ENCODE data around the gene TAF3. TPM values are rescaled to one million over a fixed set of nuclear protein-coding genes. Genes with fewer than 3 reads are reported as not detected.
A peak's percentile ranks its signal among the peaks of the same experiment; 100 is the strongest.
"Not testable (repeated sequence)": the region's sequence is repeated elsewhere in the genome, so short reads cannot be mapped to it uniquely, and the experiment has no call there.

The TAF3 gene
- total RNA-seq, 2 experiments from 2014 or later, result 12.6 to 12.8 TPM

DNA sequence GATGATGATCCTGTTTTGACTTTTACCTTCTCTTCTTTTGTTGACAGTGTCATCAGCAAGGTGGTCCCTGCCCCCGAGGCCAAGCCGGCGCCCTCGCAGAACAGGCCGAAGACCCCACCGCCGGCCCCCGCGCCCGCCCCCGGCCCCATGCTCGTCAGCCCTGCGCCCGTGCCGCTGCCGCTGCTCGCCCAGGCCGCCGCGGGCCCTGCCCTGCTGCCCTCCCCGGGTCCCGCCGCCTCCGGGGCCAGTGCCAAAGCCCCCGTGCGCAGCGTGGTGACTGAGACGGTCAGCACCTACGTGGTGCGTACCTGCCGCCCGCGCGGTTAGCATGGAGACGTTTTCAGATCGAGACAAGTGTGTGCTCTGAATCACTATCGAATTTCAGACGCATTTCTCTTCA is 190.7 kb downstream of the TAF3 start:
- Mint-ChIP-seq H3K27ac (no peak overlapping the region), H3K4me1 (ENCODE audit: low read depth) (no peaks in the 10 kb centered on the region)
- CTCF ChIA-PET, result no interaction called here

DNA sequence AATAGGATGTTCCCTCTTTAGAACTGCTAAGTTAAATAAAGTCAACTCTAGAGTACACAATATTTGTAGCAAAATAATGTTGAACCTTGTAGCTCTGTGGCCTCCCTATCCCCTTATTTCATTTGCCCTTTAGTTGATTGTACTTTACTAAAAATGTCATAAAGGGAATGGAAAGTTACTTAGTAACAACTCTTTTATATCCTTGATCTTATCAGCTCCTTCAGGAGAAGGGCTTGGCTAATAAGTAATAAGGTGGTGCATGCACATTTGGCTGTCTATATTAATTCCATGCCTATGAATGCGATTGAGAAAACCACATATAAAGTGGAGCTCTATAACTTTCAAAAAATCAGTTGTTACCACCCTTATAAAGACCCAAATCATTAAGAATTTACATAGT is 194.7 kb downstream of the TAF3 start:
- DNase-seq, result no peak
- CTCF ChIA-PET, result no interaction called here
- peaks cover 23% of the 10 kb centered on the region for H3K36me3 Mint-ChIP-seq (ENCODE audit: low read depth)

More for the DNA sequence above, 190.7 kb downstream of the TAF3 start:
- intact Hi-C loops (cut with micrococcal nuclease), result no loop called here
- H3K36me3 Mint-ChIP-seq (ENCODE audit: low read depth), result peaks cover 33% of the 10 kb centered on the region
- H3K9me3 Mint-ChIP-seq, result no peaks in the 10 kb centered on the region
- H3K27me3 Mint-ChIP-seq (ENCODE audit: low read depth), result no peaks in the 10 kb centered on the region
- no peak overlapping the region for H3K4me3 Mint-ChIP-seq
- DNase-seq, result no peak

DNA sequence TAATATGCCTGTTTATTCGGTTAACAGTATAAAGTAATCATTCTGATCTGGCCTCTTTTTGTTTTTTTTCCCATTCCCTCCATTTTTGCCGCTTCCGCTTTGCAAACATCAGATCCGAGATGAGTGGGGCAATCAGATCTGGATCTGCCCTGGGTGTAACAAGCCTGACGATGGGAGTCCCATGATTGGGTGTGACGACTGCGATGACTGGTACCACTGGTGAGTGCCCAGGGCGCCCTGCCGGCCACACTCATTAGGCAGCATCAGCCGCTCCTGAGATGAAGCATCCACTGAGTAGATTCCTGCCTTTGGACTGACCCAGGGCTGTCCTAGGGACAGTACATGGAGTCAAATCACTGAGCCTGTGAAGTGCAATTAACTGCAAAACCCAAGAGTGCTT is 195.3 kb downstream of the TAF3 start:
- Mint-ChIP-seq H3K4me1 (ENCODE audit: low read depth) (no peaks in the 10 kb centered on the region), H3K4me3 (no peak overlapping the region), H3K27ac (no peak overlapping the region), H3K36me3 (ENCODE audit: low read depth) (peaks cover 21% of the 10 kb centered on the region), H3K27me3 (ENCODE audit: low read depth) (no peaks in the 10 kb centered on the region), H3K9me3 (no peaks in the 10 kb centered on the region)
- DNase-seq, result no peak
- CTCF ChIA-PET, result no interaction called here
- intact Hi-C loops (cut with micrococcal nuclease), result no loop called here

More for the DNA sequence above, 194.7 kb downstream of the TAF3 start:
- no peak overlapping the region for H3K4me3 Mint-ChIP-seq
- no peaks in the 10 kb centered on the region for H3K4me1 Mint-ChIP-seq (ENCODE audit: low read depth)
- H3K27ac Mint-ChIP-seq, result no peak overlapping the region
- H3K9me3 Mint-ChIP-seq, result no peaks in the 10 kb centered on the region
- H3K27me3 Mint-ChIP-seq (ENCODE audit: low read depth), result no peaks in the 10 kb centered on the region
- intact Hi-C loops (cut with micrococcal nuclease), result no loop called here

DNA sequence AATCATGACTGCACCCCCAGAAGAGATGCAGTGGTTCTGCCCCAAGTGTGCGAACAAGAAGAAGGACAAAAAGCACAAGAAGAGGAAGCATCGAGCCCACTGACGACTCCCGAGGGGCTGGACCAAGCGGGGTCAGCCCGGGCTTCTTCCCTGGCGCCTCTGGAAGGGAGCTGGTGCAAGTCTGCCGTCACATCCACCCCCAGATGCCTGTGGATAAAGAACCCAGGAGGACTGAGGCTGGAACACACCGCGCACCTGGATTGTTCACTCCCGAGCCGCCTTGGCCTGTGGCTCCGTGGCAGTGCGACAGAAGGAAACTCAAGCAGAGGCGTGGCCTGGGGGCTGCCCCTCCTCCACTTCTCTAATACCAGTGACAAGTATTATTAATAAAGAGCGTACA is 196.3 kb downstream of the TAF3 start:
- Mint-ChIP-seq H3K4me1 (ENCODE audit: low read depth) (no peaks in the 10 kb centered on the region), H3K27me3 (ENCODE audit: low read depth) (no peaks in the 10 kb centered on the region), H3K9me3 (no peaks in the 10 kb centered on the region), H3K4me3 (no peak overlapping the region), H3K36me3 (ENCODE audit: low read depth) (peaks cover 16% of the 10 kb centered on the region), H3K27ac (no peak overlapping the region)
- no peak for DNase-seq
- intact Hi-C loops (cut with micrococcal nuclease), result no loop called here
- CTCF ChIA-PET, result no interaction called here

DNA sequence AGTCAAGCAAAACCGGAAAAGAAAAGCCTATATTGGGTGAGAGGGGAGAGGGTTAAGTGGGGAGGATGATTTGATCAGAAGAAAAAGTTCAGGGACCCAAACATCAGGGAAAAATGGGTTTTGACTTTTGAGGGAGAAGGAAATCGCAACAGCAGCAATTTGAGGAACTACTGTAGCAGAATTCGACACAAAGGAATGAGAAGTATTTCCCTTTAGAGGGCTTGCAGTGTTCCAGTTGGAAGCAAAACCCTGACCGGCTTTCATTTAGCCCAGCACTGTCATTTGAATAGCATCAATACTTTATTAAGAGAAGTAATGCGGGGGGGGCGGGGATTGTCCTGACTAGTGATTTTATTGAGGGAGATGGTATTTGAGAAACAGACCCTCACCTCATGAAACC is 199.0 kb downstream of the TAF3 start:
- H3K9me3 Mint-ChIP-seq, result no peaks in the 10 kb centered on the region
- H3K27ac Mint-ChIP-seq, result no peak overlapping the region
- CTCF ChIA-PET, result no interaction called here
- intact Hi-C loops (cut with micrococcal nuclease), result no loop called here
- no peak for DNase-seq
- no peak overlapping the region for H3K4me3 Mint-ChIP-seq
- peaks cover 7% of the 10 kb centered on the region for H3K36me3 Mint-ChIP-seq (ENCODE audit: low read depth)
- no peaks in the 10 kb centered on the region for H3K27me3 Mint-ChIP-seq (ENCODE audit: low read depth)
- H3K4me1 Mint-ChIP-seq (ENCODE audit: low read depth), result no peaks in the 10 kb centered on the region

DNA sequence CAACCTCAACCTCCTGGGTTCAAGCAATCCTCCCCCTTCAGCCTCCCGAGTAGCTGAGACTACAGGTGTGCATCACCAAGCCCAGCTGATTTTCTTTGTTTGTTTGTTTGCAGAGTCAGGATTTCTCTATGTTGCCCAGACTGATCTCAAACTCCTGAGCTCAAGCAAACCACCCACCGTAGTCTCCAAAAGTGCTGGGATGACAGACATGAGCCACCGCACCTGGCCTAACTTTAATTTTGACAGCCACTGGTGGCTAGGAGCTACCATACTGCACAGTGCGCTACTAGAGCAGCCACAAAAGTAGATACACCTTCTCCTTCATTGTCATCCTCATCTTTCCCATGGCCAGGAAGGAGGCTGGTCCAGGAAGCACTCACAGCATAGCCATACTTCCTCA is 205.0 kb downstream of the TAF3 start:
- H3K27me3 Mint-ChIP-seq (ENCODE audit: low read depth), result peaks cover 15% of the 10 kb centered on the region
- no peak for DNase-seq
- H3K27ac Mint-ChIP-seq, result no peak overlapping the region
- H3K4me3 Mint-ChIP-seq, result no peak overlapping the region
- CTCF ChIA-PET, result interaction anchor here (0.6 to 0.8 kb wide), 2 partner anchors 14 to 52 kb away, joined by 3 to 4 read pairs; no protein-coding TSS in a partner anchor
- intact Hi-C loops (cut with micrococcal nuclease), result no loop called here
- H3K4me1 Mint-ChIP-seq (ENCODE audit: low read depth), result no peaks in the 10 kb centered on the region
- no peaks in the 10 kb centered on the region for H3K36me3 Mint-ChIP-seq (ENCODE audit: low read depth)
- H3K9me3 Mint-ChIP-seq, result no peaks in the 10 kb centered on the region

DNA sequence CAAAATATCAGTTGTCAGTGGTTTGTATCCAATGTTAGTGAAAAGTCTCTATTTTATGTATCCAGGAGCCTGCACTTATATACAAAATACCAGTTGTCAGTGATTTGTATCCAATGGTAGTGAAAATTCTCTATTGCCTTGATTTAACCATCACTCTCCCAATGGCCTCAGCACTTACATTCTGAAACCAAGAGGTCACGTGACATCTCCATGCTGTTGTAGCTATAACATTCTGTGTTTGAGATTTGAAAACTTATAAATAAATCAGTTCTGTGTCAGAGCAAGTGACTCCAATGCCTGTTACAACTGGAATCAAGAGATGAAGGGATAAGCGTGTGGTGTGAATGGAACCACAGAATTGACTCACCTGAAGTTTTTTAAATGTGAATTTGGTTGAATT is 205.5 kb downstream of the TAF3 start:
- no peak for DNase-seq
- Mint-ChIP-seq H3K27me3 (ENCODE audit: low read depth) (peaks cover 15% of the 10 kb centered on the region), H3K9me3 (no peaks in the 10 kb centered on the region), H3K4me3 (no peak overlapping the region), H3K27ac (no peak overlapping the region), H3K4me1 (ENCODE audit: low read depth) (no peaks in the 10 kb centered on the region), H3K36me3 (ENCODE audit: low read depth) (no peaks in the 10 kb centered on the region)
- CTCF ChIA-PET, result interaction anchor here (0.8 kb wide), 1 partner anchor 13 kb away, joined by 4 read pairs; no protein-coding TSS in a partner anchor
- intact Hi-C loops (cut with micrococcal nuclease), result no loop called here

DNA sequence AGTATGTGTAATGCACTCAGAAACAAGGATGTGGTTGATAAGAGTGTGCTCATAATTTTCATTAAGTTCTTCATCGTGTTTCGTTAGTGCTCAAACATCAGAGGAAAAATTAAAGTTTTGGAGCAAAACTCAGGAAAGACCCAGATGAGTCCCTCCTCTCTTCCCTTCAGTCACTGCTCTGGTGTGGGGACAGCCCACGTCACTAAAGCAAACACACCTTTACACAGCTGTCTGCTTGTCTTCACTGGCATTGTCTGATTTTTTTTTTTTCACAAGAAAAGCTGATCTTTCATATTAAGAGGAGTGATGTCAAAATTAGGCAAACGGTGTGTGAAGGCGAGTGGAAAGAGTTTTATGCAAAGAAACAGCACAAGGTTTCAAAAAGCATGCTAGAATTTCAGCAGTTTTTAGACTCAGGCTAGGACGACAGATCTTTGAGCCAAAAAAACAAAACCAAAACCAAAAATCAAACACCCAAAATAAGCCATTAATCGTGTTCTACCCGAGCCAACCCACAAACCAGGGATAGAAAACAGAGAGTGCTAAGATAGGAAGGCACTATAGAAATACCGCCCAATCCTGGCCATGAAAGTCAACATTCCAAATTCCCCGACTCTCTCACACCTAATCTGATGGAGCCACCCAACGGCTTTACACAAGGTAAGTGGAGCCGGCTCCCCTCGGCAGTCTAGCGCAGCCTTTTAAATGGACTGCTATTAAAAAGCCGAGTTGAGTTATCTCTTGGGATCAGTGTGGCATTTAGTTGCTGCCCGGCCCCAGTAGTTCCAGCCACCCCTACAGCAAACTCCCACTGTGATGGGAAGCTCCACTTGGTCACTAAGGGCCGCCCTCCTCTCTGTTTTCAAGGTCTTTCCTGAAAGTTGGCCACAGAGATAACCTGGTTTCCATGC is 208.3 kb downstream of the TAF3 start:
- peaks cover 18% of the 10 kb centered on the region for H3K27me3 Mint-ChIP-seq (ENCODE audit: low read depth)
- no peaks in the 10 kb centered on the region for H3K36me3 Mint-ChIP-seq (ENCODE audit: low read depth)
- no peaks in the 10 kb centered on the region for H3K9me3 Mint-ChIP-seq
- intact Hi-C loops (cut with micrococcal nuclease), result no loop called here
- no peak for DNase-seq
- peak overlapping the region; percentile 43 for H3K4me3 Mint-ChIP-seq
- CTCF ChIA-PET, result no interaction called here
- no peak overlapping the region for H3K27ac Mint-ChIP-seq
- H3K4me1 Mint-ChIP-seq (ENCODE audit: low read depth), result no peaks in the 10 kb centered on the region

DNA sequence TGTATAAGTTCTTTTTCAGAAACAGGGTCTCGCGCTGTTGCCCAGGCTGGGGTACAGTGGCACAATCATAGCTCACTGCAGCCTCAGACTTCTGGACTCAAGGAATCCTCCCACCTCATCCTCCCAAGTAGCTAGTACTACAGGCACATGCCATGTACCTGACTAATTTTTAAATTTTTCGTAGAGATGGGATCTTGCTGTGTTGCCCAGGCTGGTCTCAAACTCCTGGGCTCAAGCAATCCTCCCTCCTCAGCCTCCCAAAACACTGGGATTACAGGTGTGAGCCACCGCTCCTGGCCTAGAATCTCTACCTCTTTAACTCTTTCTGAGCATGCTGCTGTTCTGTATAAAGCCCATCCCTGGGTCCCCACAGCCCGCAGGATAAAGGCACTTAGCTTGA is 212.9 kb downstream of the TAF3 start:
- H3K4me1 Mint-ChIP-seq (ENCODE audit: low read depth); intact Hi-C loops (cut with micrococcal nuclease); H3K36me3 Mint-ChIP-seq (ENCODE audit: low read depth); DNase-seq; H3K27ac Mint-ChIP-seq; H3K4me3 Mint-ChIP-seq; H3K9me3 Mint-ChIP-seq: not testable (repeated sequence)
- peaks cover 41% of the 10 kb centered on the region for H3K27me3 Mint-ChIP-seq (ENCODE audit: low read depth)
- CTCF ChIA-PET, result interaction anchor here (0.7 kb wide), 1 partner anchor 1065 kb away, joined by 3 read pairs; no protein-coding TSS in a partner anchor

DNA sequence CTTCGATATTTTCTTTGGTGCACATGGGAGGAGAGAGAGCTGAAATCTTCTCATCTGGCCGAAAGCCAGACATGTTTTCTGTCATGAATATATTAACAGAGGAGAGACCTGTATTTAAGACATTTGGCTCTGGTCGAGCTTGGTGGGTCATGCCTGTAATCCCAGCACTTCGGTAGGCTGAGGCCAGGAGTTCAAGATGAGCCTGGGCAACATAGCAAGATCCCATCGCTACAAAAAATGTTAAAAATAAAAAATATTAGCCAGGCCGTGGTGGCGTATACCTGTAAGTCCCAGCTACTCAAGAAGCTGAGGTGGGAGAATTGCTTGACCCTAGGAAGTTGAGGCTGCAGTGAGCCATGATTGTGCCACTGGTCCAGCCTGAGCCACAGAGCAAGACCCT is 214.3 kb downstream of the TAF3 start:
- Mint-ChIP-seq H3K4me1 (ENCODE audit: low read depth) (peaks cover 12% of the 10 kb centered on the region), H3K9me3 (no peaks in the 10 kb centered on the region), H3K27me3 (ENCODE audit: low read depth) (peaks cover 45% of the 10 kb centered on the region), H3K36me3 (ENCODE audit: low read depth) (no peaks in the 10 kb centered on the region), H3K4me3 (no peak overlapping the region), H3K27ac (no peak overlapping the region)
- no peak for DNase-seq
- intact Hi-C loops (cut with micrococcal nuclease), result no loop called here
- CTCF ChIA-PET, result interaction anchor here (0.6 kb wide), 1 partner anchor 1265 kb away, joined by 4 read pairs; no protein-coding TSS in a partner anchor

DNA sequence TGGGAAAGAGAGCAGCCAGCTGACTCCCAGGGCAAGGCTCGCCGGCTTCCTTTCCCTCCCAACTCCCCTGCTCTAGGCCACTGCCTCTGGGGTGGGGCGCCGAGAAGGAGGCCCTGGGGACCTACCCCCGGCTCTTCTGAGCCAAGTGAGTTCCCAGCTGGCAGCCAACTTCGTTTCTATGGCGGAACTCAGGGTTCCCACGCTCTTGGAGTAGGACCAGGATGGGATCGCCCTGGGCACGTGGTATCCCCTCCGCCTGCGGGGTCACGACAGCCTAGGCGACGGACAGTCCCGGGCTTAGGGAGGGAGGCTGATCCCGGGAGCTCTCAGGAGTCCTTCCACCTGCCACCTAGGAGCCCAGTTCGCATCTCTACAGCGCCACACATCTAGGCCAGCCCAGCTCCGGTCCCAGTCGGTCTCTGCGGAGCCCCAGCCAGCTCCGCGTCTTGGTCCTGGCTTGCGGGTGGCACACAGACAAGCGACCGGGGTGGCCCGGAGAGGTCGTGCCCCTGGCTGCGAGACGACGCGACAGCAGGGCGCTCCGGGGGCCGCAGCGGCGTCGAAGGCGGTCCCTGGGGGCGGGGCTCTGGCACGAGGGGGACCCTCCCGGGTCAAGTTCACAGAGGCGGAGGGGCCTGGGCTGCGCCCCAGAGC is 215.6 kb downstream of the TAF3 start:
- Mint-ChIP-seq H3K9me3 (no peaks in the 10 kb centered on the region), H3K27ac (no peak overlapping the region), H3K4me1 (ENCODE audit: low read depth) (peaks cover 21% of the 10 kb centered on the region), H3K27me3 (ENCODE audit: low read depth) (peaks cover 58% of the 10 kb centered on the region), H3K4me3 (peak overlapping the region; percentile 36), H3K36me3 (ENCODE audit: low read depth) (no peaks in the 10 kb centered on the region)
- no peak for DNase-seq
- CTCF ChIA-PET, result no interaction called here
- intact Hi-C loops (cut with micrococcal nuclease), result no loop called here

DNA sequence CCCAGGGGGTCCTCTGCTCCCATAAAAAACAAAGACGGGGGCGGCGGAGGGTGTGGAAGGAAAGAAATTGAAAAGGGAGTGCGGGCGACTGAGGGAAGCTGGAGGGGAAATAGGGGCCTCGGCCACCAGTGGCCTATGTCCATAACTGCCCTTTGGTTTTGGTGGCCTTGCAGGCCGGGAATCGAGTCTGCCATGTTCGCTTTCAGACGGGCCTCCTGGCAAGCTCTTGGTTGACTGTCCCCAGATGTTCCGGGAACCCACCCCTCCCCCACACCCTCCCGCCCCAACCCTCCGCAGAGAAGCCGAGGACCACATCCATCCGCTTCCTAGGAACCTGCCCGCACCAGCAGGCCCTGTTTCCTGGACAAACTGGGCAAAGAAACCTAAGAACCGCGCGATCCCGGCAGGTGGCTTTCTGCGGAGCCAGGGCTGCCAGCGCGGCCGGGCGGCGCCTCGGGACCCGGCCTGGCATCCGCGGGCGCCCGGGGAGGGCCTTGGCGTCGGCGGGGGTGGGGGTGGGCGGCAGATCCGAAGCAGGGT is 216.2 kb downstream of the TAF3 start:
- Mint-ChIP-seq H3K9me3 (no peaks in the 10 kb centered on the region), H3K36me3 (ENCODE audit: low read depth) (no peaks in the 10 kb centered on the region), H3K4me1 (ENCODE audit: low read depth) (peaks cover 21% of the 10 kb centered on the region), H3K4me3 (peak overlapping the region; percentile 45), H3K27ac (no peak overlapping the region), H3K27me3 (ENCODE audit: low read depth) (peaks cover 64% of the 10 kb centered on the region)
- CTCF ChIA-PET, result no interaction called here
- DNase-seq, result no peak
- intact Hi-C loops (cut with micrococcal nuclease), result no loop called here

Measured in activated naive CD4-positive, alpha-beta T cell treated with anti-CD3 and anti-CD28 coated beads for 36 hours (primary cell).